A549 (cell line): ENCODE data around the gene JAG2. TPM values are rescaled to one million over a fixed set of nuclear protein-coding genes. Genes with fewer than 3 reads are reported as not detected.
A peak's percentile ranks its signal among the peaks of the same experiment; 100 is the strongest.

Experiments used
- ATAC-seq, 2 experiments: fragments of 200-7000 bp in 1 of 2; fragments of >200 bp in 1 of 2; cut with Nextera tagmentation in 1 of 2; cut with Tn5 transposase in 1 of 2; 3 replicates each; pipeline versions ENCODE4 v1.8.0 to v1.9.1; 2018 to 2020; ENCODE audit warnings: mild to moderate bottlenecking in 1 of 2, moderate library complexity in 1 of 2
- CTCF ChIA-PET: fragments of 300-600 bp; sonication (Branson Sonifier 250); formaldehyde crosslinking; extraction: SDS; loops from one replicate; lab custom pipeline; 2021; ENCODE audit warnings: antibody characterized with exemption, inconsistent platforms; lab: Yijun Ruan, JAX
- POLR2A ChIA-PET: fragments of 350-600 bp; formaldehyde crosslinking; extraction: SDS; loops from one replicate; lab custom pipeline; 2021; ENCODE audit warnings: antibody characterized with exemption, inconsistent platforms; lab: Yijun Ruan, JAX
- DNase-seq, 2 experiments: peaks; one replicate each; pipeline versions ENCODE4 v3.0.0 to v3.0.0-alpha.2; 2011 to 2016; ENCODE audit warnings: low read depth in 1 of 2, low spot score in 1 of 2
- FAIRE-seq: peaks from 2 replicates; lab custom pipeline; 2011; peaks lifted over from hg19 to GRCh38; lab: Jason Lieb, UNC
- H3K27ac ChIP-seq, 2 experiments: fragments of >200 bp; sonication (Bioruptor Twin); formaldehyde crosslinking; 3 replicates each; pipeline ENCODE4 v1.5.1; 2016 to 2017
- H3K4me1 ChIP-seq: fragments of >200 bp; sonication (Bioruptor Twin); formaldehyde crosslinking; 3 replicates; pipeline ENCODE4 v1.6.1; 2016
- H3K4me2 ChIP-seq: fragments of >200 bp; sonication (Bioruptor Twin); formaldehyde crosslinking; 3 replicates; pipeline ENCODE4 v1.6.1; 2016
- H3K4me3 ChIP-seq: fragments of >200 bp; sonication (Bioruptor Twin); formaldehyde crosslinking; 3 replicates; pipeline ENCODE4 v1.5.1; 2016
- H3K9me3 ChIP-seq: fragments of >200 bp; sonication (Bioruptor Twin); formaldehyde crosslinking; 3 replicates; pipeline ENCODE4 v1.6.1; 2016
- CBX2 ChIP-seq: fragments of 200-600 bp; sonication (generic); IDR thresholded peaks from 2 replicates; pipeline ENCODE4 v1.6.1; 2016; ENCODE audit warnings: low read depth, mild to moderate bottlenecking, borderline replicate concordance
- CEBPB ChIP-seq, 2 experiments: fragments of >200 bp in 1 of 2; sonication (Bioruptor Twin) in 1 of 2; formaldehyde crosslinking in 1 of 2; IDR thresholded peaks; 2 replicates each; pipeline ENCODE4 v1.6.1; 2012 to 2016
- EHMT2 ChIP-seq: fragments of 200-600 bp; sonication (generic); IDR thresholded peaks from 2 replicates; pipeline ENCODE4 v1.6.1; 2016; ENCODE audit warnings: antibody characterized with exemption, low read depth, mild to moderate bottlenecking, moderate library complexity
- ESRRA ChIP-seq: fragments of 150-350 bp; IDR thresholded peaks from 2 replicates; pipeline ENCODE4 v1.6.1; 2014; ENCODE audit warnings: mild to moderate bottlenecking, low read length, borderline replicate concordance
- FOXS1 ChIP-seq: fragments of 250-450 bp; sonication (Bioruptor Pico); IDR thresholded peaks from 2 replicates; pipeline ENCODE4 v1.5.0; 2020; ENCODE audit warnings: mild to moderate bottlenecking, moderate library complexity
- HOXB13 ChIP-seq: fragments of 250-450 bp; sonication (Bioruptor Pico); IDR thresholded peaks from 2 replicates; pipeline ENCODE4 v1.5.0; 2020; ENCODE audit warnings: low read depth, mild to moderate bottlenecking, moderate library complexity
- KDM5A ChIP-seq: fragments of 200-600 bp; sonication (generic); IDR thresholded peaks from 2 replicates; pipeline ENCODE4 v1.6.1; 2016; ENCODE audit warnings: antibody characterized with exemption, mild to moderate bottlenecking
- MAFK ChIP-seq: fragments of 450-650 bp; IDR thresholded peaks from 2 replicates; pipeline ENCODE4 v1.6.1; 2014; ENCODE audit not compliant: partially characterized antibody
- NR3C1 ChIP-seq: fragments of >200 bp; sonication (Bioruptor Twin); formaldehyde crosslinking; IDR thresholded peaks from 3 replicates; pipeline ENCODE4 v1.6.1; 2017
- POLR2A ChIP-seq: IDR thresholded peaks from 2 replicates; pipeline ENCODE4 v1.6.1; 2012; ENCODE audit warnings: mild to moderate bottlenecking, low read length
- RAD21 ChIP-seq, 2 experiments: fragments of >200 bp in 1 of 2; sonication (Bioruptor Twin) in 1 of 2; formaldehyde crosslinking in 1 of 2; IDR thresholded peaks in 1 of 2; conservative IDR thresholded peaks in 1 of 2; 2 replicates in 1 of 2; 3 replicates in 1 of 2; pipeline ENCODE4 v1.6.1; 2012 to 2018; ENCODE audit warnings: inconsistent platforms in 1 of 2
- RARB ChIP-seq: fragments of 250-450 bp; sonication (Bioruptor Pico); IDR thresholded peaks from 2 replicates; pipeline ENCODE4 v1.8.0; 2021; ENCODE audit warnings: mild to moderate bottlenecking, moderate library complexity
- RCOR1 ChIP-seq: fragments of 150-350 bp; IDR thresholded peaks from 2 replicates; pipeline ENCODE4 v1.6.1; 2014; ENCODE audit warnings: antibody characterized with exemption, low read length, low read depth
- RFX5 ChIP-seq: fragments of 450-650 bp; IDR thresholded peaks from 2 replicates; pipeline ENCODE4 v1.7.1; 2014; ENCODE audit warnings: antibody characterized with exemption, mild to moderate bottlenecking, moderate library complexity
- RNF2 ChIP-seq: fragments of 200-600 bp; sonication (generic); IDR thresholded peaks from 2 replicates; pipeline ENCODE4 v1.6.1; 2016; ENCODE audit warnings: low read depth, mild to moderate bottlenecking, antibody characterized with exemption, moderate library complexity, borderline replicate concordance
- ZFP36 ChIP-seq: fragments of 450-650 bp; IDR thresholded peaks from 2 replicates; pipeline ENCODE4 v1.6.1; 2014; ENCODE audit warnings: borderline replicate concordance; ENCODE audit not compliant: partially characterized antibody
- WGBS: methylation state at CpG from one replicate; pipeline ENCODE4 v1.1.6; 2017; ENCODE audit errors: missing lambda C conversion rate; 5-methylcytosine and 5-hydroxymethylcytosine counted together
- polyA plus RNA-seq, 4 experiments: library from polyadenylated mRNA; depleted of rRNA in 3 of 4; stranded (reverse); fragments of >200 nt; fragmentation: RNase III in 1 of 4; extraction: RNeasy Plus Mini Kit Qiagen cat#74134 plus additional on column Dnase treatment in 1 of 4; gene quantifications; 2 replicates in 3 of 4; 3 replicates in 1 of 4; pipeline ENCODE4 v1.2.3, GENCODE V29; 2011 to 2017
- TF ChIP-seq, protein P1 (sequence below): fragments of >200 bp; sonication (Bioruptor Twin); formaldehyde crosslinking; IDR thresholded peaks from 3 replicates; pipeline ENCODE4 v1.6.1; 2016
- TF ChIP-seq, protein P2 (sequence below): fragments of 250-450 bp; sonication (Bioruptor Pico); IDR thresholded peaks from 2 replicates; pipeline ENCODE4 v1.5.0; 2021; ENCODE audit warnings: mild to moderate bottlenecking, moderate library complexity, borderline replicate concordance
- TF ChIP-seq, protein P3 (sequence below): fragments of 250-450 bp; sonication (Bioruptor Pico); IDR thresholded peaks from 2 replicates; pipeline ENCODE4 v1.5.0; 2020; ENCODE audit warnings: low read depth, mild to moderate bottlenecking, moderate library complexity
- TF ChIP-seq, protein P4 (sequence below): IDR thresholded peaks from 2 replicates; pipeline ENCODE4 v1.6.1; 2012

Gene JAG2
- polyA plus RNA-seq, 2 of the 4 experiments (the other 2 are of a cell fraction), result 5.9 to 20.4 TPM

DNA sequence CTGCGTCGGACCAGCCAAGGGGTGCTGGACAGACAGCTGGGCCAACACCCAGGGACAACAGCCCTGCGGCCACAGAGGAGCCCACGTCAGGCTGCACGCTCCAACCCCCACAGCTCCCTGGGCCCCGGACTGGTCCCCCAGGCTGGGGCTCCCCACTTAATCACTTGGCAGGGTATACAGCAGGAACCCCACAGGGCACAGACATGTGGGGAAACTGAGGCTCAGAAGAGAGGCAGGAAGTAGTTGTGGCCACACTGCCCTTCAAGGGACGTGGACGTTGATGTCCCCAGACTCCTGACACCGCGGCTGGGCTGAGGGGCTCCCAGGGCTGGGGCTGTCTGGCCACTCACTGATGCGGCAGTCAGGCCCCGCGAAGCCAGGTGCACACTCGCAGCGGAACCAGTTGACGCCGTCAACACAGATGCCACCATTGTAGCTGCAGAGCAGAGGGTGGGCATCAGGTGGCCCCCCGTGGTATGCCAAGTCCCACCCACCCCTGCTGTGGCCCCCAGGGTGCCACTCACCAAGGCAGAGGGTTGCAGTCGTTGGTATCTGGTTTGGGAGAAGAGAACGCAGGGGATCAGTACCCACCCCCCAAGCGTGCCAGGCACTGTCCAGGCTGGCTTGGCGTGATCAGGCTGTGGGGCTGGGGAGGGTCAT lies 21.5 kb downstream of the JAG2 start:
- CTCF ChIA-PET, result interaction anchor here (1.2 kb wide), 1 partner anchor 15 kb away, joined by 4 read pairs; no protein-coding TSS in a partner anchor
- Histone ChIP-seq H3K4me1 (no peaks in the 10 kb centered on the region), H3K9me3 (no peaks in the 10 kb centered on the region), H3K4me3 (no peak overlapping the region)
- no peak for ATAC-seq
- TF ChIP-seq RCOR1, result no peak
- no peak for TF ChIP-seq NR3C1
- TF ChIP-seq FOXS1, result no peak
- no peak for TF ChIP-seq RNF2
- TF ChIP-seq, protein P1, sequence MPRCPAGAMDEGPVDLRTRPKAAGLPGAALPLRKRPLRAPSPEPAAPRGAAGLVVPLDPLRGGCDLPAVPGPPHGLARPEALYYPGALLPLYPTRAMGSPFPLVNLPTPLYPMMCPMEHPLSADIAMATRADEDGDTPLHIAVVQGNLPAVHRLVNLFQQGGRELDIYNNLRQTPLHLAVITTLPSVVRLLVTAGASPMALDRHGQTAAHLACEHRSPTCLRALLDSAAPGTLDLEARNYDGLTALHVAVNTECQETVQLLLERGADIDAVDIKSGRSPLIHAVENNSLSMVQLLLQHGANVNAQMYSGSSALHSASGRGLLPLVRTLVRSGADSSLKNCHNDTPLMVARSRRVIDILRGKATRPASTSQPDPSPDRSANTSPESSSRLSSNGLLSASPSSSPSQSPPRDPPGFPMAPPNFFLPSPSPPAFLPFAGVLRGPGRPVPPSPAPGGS, result no peak
- TF ChIP-seq, protein P2, sequence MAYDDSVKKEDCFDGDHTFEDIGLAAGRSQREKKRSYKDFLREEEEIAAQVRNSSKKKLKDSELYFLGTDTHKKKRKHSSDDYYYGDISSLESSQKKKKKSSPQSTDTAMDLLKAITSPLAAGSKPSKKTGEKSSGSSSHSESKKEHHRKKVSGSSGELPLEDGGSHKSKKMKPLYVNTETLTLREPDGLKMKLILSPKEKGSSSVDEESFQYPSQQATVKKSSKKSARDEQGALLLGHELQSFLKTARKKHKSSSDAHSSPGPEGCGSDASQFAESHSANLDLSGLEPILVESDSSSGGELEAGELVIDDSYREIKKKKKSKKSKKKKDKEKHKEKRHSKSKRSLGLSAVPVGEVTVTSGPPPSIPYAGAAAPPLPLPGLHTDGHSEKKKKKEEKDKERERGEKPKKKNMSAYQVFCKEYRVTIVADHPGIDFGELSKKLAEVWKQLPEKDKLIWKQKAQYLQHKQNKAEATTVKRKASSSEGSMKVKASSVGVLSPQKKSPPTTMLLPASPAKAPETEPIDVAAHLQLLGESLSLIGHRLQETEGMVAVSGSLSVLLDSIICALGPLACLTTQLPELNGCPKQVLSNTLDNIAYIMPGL, result no peak
- TF ChIP-seq KDM5A, result no peak
- TF ChIP-seq MAFK, result no peak
- TF ChIP-seq CEBPB (IDR thresholded peaks at IDR 0.05), result no peak
- TF ChIP-seq, protein P3, sequence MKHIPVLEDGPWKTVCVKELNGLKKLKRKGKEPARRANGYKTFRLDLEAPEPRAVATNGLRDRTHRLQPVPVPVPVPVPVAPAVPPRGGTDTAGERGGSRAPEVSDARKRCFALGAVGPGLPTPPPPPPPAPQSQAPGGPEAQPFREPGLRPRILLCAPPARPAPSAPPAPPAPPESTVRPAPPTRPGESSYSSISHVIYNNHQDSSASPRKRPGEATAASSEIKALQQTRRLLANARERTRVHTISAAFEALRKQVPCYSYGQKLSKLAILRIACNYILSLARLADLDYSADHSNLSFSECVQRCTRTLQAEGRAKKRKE (CRISPR knock-in tag), result no peak
- TF ChIP-seq RFX5, result no peak
- TF ChIP-seq, all 56 proteins: peak for 0
- 95% methylated on average over 15 of the region's 22 CpGs for WGBS
- POLR2A ChIA-PET, result no interaction called here
- DNase-seq (no peak), FAIRE-seq (no peak)
- Histone ChIP-seq H3K27ac (no peak overlapping the region), H3K4me2 (no peak overlapping the region)

DNA sequence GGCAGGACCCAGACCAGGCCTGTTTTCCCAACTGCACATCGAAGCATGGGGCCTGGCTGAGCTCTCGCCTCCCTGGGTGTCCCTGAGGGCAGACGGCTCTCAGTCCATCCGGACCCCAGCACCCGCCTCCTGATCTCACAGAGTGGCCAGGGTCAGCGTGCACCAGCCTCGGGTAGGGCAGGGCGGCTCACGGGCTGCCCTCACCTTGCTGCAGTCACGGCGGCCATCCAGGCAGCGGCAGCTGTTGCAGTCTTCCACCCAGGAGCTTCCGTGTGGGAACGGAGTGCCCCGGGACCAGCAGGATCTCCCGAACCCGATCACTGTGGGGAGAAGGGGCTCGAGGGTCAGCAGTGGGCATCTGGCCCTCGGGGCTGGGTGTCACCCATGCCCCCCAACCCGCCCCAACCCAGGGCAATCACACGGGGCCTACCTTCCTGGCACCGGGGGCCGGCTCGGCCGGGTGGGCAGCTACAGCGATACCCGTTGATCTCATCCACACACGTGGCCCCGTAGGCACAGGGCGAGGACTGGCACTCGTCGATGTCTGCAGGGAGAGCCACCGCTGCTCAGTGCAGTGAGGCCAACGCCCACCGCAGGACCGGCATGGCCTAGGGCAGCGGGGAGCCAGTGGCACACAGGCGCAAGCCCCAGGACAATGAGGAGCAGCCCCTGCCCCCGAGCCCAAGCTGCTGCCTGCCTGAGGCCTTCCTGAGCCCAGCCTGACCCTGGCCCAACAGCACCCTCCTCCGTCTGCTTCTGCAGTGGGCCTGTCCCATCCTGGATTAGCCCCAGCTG lies 22.2 kb downstream of the JAG2 start:
- Histone ChIP-seq H3K4me3 (no peak overlapping the region), H3K9me3 (no peaks in the 10 kb centered on the region), H3K4me2 (no peak overlapping the region), H3K4me1 (no peaks in the 10 kb centered on the region), H3K27ac (no peak overlapping the region)
- DNase-seq (no peak), FAIRE-seq (no peak), ATAC-seq (peak in 1 of 2 experiments; percentile 10; a peak in 3 of 6 replicates)
- ChIA-PET POLR2A (no interaction called here), CTCF (interaction anchor here (0.9 to 1.5 kb wide), 6 partner anchors 15 to 57 kb away, joined by 3 to 5 read pairs (median 3); no protein-coding TSS in a partner anchor)
- TF ChIP-seq CEBPB (IDR thresholded peaks at IDR 0.05) (no peak), ZFP36 (peak; percentile 6)
- 84% methylated on average over 16 of the region's 40 CpGs for WGBS

DNA sequence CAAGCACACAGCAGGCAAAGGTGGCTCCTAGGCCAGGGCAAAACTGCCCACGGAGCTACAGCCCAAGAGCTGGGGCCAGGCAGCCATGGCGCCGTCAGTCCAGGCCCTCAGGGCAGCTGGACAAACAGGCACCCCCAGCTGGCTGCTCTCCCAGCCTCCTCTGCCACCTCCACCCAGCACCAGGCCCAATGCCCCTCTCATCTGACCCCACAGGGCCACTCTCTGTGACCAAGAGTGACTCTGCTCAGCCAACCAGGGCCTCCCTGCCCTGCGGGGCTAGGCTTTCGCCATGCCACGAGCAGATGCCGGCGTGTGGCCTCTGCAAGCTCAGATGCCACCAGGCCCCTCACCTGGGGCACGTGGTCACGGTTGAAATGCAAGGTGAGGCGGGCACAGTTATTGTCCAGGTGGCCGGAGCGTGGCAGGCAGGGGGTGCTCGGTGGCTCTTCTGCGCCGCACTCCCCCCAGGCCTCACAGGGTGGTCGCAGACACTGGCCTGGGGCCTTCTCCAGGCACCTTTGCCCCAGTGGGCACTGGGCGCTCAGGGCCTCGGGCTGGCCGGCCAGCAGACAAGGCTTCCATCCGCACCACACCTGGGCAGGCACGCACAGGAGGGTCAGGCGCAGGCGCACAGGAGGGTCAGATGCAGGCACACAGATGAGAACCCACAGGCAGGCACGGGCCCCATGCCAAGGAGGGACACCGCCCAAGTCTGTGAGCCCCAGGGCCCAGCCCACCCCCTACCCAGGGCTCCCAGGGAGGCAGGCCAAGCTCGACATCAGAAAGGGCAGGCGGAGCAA lies 23.0 kb downstream of the JAG2 start:
- ChIA-PET POLR2A (no interaction called here), CTCF (interaction anchor here (0.9 to 1.5 kb wide), 6 partner anchors 14 to 58 kb away, joined by 3 to 5 read pairs (median 3); no protein-coding TSS in a partner anchor)
- Histone ChIP-seq H3K4me3 (no peak overlapping the region), H3K4me1 (no peaks in the 10 kb centered on the region), H3K27ac (no peak overlapping the region), H3K9me3 (peaks cover 5% of the 10 kb centered on the region; the same call in 1 of the 3 replicates), H3K4me2 (no peak overlapping the region)
- DNase-seq, result no peak
- WGBS, result 87% methylated on average over 6 of the region's 28 CpGs
- ATAC-seq, result no peak; a peak in 1 of 6 replicates
- no peak for FAIRE-seq
- TF ChIP-seq HOXB13, result no peak
- TF ChIP-seq RAD21 (conservative IDR thresholded peaks at IDR 0.05 in 1 of 2, IDR thresholded peaks at IDR 0.05 in 1 of 2), result no peak
- no peak for TF ChIP-seq RARB (CRISPR knock-in tag)
- TF ChIP-seq ESRRA, result no peak
- TF ChIP-seq, protein P2, result no peak
- no peak for TF ChIP-seq KDM5A
- TF ChIP-seq POLR2A, result no peak
- TF ChIP-seq EHMT2, result no peak
- TF ChIP-seq CBX2, result no peak
- TF ChIP-seq, protein P4, sequence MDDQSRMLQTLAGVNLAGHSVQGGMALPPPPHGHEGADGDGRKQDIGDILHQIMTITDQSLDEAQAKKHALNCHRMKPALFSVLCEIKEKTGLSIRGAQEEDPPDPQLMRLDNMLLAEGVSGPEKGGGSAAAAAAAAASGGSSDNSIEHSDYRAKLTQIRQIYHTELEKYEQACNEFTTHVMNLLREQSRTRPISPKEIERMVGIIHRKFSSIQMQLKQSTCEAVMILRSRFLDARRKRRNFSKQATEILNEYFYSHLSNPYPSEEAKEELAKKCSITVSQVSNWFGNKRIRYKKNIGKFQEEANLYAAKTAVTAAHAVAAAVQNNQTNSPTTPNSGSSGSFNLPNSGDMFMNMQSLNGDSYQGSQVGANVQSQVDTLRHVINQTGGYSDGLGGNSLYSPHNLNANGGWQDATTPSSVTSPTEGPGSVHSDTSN, result no peak
